Stimulated activated CD4-positive, alpha-beta T cell treated with anti-CD3 and anti-CD28 coated beads, TNF-alpha, amount 100 ng/mL, for 1 hour (primary cell): ENCODE results near the gene RASA3.
"Not testable (repeated sequence)": the region's sequence is repeated elsewhere in the genome, so short reads cannot be mapped to it uniquely, and the experiment has no call there.

Experiments
- DNase-seq, 3 donors: peaks; one replicate each; pipeline ENCODE4 v3.0.0-alpha.2; 2020; ENCODE audit warnings: low read depth in 3 of 3, low spot score in 1 of 3

The RASA3 gene

GRCh38 chr13:114115796-114116195 is 16.6 kb downstream of the RASA3 start:
- no peak for DNase-seq

GRCh38 chr13:114115191-114115671 is 17.2 kb downstream of the RASA3 start:
- no peak for DNase-seq

DNA sequence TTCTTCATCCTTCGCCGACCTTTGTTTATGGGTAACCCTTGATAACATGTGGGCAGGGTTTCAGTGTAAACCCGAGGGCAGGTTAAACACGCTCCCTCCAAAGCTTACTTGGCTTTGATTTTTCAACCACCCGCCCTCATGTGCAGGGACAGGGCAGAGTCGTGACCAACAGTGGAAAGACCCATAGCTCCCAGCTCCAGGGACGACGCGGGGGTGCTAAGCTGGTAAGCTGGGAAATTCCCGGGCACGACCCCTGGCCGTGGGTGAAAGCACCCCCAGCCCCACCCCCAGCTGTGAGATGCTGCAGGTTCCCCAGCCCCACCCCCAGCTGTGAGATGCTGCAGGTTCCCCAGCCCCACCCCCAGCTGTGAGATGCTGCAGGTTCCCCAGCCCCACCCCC is 17.8 kb downstream of the RASA3 start:
- DNase-seq, result not testable (repeated sequence)

DNA sequence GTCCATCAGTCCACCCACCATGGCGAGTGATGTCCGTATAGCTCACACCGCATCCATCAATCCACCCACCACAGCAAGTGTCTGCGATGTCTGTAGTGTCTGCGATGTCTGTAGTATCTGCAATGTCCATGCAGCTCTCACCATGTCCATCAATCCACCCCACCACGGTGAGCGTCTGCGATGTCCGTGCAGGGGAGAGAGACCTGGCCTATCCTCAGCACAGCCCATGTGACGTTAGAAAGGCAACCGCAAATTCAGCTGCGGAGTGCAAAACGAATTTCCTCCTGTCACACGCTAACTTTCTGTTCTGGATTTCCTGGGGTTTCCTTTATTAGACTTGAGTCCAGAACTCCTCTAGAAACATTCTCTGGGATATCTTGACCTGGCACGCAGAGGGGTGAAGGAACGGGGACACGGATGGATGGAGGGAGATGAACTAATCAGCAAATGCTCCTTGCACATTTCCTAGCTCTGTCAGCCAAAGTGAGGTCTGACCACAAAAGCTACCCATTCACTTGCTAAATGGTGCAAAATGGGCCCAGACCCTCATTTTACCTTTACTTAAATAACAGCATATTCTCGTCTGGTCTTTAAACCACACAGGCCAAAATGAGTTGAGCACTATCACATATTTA is 18.3 kb downstream of the RASA3 start:
- no peak for DNase-seq

GRCh38 chr13:114113395-114113794 is 19.0 kb downstream of the RASA3 start:
- DNase-seq, result not testable (repeated sequence)

DNA sequence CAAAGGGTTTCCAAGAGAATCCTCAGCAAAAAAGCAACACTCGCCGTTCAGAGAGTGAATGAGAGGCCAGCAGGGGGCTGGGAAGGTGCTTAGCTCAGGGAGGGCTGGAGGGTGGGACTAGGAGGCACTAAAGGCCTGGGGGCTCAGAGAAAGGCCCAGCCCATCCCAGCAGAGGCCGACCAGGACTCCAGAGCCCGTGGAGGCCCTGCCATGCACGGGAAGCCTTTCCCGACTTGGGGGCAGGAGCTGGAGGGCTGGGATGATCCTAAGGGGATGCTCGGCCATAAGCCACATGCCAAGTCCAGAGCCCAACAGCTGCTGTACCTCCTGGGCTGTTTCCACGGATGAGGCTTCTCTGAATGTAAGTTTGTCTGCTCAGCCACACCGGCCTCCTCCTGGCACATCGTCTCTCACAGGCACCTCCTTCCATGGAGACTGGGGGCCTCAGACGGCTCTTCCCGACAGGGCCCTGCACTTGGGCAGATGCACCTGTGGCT is 19.5 kb downstream of the RASA3 start:
- DNase-seq, result no peak

DNA sequence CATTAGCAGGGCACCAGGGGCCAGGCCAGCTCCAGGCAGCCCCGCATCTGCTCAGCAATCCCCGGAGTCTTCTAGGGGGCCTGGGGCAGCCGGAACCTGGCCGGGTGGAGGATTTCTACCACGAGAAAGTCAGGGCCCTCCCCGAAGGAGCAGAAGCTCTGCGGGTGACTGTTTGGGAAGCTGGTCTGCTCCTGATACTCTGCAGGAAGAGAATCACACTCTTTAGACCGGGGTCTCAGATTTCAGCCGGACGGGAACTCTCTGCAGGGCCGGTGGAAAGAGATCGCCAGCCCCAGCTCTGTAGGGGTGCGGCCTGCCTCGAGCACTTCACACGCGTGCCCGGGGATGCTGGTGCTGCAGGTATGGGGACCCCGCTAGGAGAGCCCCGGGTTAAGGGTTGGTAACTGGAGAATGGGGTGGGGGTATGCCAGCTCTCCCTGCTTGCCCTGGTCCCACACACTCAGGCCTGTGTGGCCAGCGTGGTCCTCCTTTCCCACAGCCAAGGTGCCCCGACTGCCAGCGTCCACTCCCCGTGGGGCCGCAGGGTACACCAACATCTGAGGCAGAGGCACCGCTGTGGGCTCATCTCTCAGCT is 20.1 kb downstream of the RASA3 start:
- no peak for DNase-seq

- no peak for DNase-seq
These were observed 20.8 kb downstream of the RASA3 start for GRCh38 chr13:114111577-114111976.

- DNase-seq, result not testable (repeated sequence)
These were observed 21.6 kb downstream of the RASA3 start for GRCh38 chr13:114110830-114111189.

- peak in 2 of 3 donors; percentile 58 to 62 for DNase-seq
These were observed 22.2 kb downstream of the RASA3 start for GRCh38 chr13:114110091-114110829.

- DNase-seq, result no peak
These were observed 22.8 kb downstream of the RASA3 start for GRCh38 chr13:114109641-114110041.

- no peak for DNase-seq
These were observed 23.5 kb downstream of the RASA3 start for GRCh38 chr13:114108894-114109293.

DNA sequence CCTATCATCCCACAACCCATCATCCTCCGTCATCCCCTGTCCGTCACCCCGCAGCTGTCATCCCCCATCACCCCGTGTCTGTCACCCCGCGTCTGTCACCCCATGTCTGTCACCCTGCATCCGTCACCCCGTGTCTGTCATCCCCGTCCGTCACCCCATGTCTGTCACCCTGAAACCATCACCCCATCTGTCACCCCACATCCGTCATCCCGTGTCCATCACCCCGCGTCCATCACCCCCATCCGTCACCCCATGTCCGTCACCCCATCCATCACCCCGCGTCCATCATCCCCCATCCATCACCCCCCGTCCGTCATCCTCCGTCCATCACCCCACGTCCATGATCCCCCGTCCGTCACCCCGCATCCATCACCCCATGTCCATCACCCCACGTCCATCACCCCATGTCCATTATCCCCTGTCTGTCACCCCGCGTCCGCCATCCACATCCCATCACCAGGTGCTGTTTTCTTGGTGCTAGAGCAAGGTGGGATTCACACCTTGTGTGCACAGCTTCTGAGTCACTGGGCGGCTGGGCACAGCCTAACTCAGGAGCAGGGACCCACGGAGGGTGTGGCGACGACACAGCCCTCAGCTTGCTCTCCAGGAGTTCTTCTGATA is 24.2 kb downstream of the RASA3 start:
- no peak for DNase-seq

- DNase-seq, result no peak
These were observed 24.7 kb downstream of the RASA3 start for GRCh38 chr13:114107686-114108081.

DNA sequence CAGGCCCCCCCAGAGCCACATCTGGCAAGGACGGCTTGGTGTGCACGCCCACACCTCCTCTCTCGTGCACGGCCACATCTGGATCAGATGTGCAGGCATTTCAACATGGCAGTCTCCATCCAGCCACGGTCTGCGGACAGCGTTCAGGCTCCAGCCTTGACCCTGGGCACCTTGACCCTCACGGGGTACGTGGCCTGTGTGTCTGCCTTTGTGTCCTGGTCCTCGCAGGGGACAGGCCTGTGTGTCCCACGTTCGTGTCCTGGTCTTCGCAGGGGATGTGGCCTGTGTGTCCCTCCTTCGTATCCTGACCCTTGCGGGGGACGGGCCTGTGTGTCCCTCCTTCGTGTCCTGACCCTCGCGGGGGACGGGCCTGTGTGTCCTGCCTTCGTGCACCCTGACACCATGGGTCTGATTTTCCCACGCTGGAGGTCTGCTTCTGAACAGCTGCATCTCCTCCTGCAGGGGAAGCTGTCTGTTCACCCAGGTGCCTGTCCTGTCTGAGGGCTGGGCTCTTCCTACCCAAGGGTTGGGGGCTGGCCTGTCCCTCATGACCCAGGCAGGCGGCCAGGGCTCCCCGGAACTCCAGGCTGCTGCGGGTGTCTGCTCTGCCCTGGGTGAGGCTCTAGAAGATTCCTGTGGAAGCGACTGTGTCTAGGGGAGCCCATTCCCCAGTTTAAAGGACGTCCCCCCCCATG is 25.3 kb downstream of the RASA3 start:
- no peak for DNase-seq

- DNase-seq, result no peak
These were observed 25.9 kb downstream of the RASA3 start for GRCh38 chr13:114106526-114106925.

DNA sequence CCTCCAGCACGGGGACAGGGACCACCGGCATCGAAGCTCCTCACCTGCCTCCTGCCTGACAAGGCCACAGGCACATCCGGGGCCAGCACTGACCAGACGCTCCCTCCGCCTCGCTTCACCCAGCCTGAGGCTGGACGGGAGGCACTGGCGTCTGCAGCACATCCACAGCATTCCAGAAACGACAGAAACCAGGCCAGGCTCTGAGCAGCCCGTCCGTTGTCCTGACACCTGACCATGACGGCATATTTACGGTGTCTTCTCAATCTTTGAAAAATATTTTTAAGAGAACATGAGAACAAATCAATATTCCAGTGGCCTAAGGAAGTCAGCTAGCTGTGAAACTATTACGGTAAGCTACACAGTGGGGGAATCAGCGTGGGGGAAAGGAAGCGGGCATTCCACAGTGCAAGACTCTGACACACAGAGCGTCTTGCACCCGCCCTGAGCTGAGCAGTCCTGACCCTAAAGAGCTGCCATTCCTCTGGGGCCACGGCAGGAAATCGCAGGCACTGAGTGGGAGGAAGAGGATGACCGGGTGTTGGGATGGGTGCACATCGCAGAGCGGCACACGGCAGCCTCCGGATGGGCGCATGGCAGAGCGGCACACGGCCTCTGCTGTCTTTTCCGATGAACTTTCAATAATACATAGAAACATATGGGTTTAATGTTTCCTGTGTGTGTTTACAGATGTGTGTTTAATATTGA is 26.8 kb downstream of the RASA3 start:
- no peak for DNase-seq

GRCh38 chr13:114104655-114105520 is 27.5 kb downstream of the RASA3 start:
- DNase-seq, result no peak

DNA sequence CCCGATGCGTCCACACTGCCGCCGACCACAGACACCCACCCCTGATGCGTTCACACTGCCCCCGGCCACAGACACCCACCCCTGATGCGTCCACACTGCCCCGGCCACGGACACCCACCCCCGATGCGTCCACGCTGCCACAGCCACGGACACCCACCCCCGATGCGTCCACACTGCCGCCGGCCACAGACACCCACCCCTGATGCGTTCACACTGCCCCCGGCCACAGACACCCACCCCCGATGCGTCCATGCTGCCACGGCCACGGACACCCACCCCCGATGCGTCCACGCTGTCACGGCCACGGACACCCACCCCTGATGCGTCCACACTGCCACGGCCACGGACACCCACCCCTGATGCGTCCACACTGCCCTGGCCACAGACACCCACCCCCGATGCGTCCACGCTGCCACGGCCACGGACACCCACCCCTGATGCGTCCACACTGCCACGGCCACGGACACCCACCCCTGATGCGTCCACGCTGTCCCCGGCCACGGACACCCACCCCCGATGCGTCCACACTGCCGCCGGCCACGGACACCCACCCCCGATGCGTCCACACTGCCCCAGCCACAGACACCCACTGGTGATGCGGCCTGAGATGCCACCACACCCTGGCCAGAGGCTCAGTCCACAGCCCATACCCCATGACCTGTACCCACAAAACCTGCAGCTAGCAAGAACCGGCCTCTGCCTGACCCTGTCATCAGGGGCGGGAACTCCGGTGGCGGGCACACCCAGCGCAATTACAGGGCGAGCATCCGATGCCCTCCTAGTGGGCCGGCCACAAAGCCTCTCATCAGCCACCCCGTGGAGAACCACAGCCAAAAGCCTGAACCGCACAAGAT is 28.4 kb downstream of the RASA3 start:
- no peak for DNase-seq
